Putamen (tissue), 1 donor: ENCODE data around the gene NUDT21.
"Not testable (repeated sequence)": the region's sequence is repeated elsewhere in the genome, so short reads cannot be mapped to it uniquely, and the experiment has no call there.

Source experiments
- DNase-seq: peaks from one replicate; pipeline ENCODE4 v3.0.0-alpha.2; 2016; ENCODE audit warnings: low spot score

The NUDT21 gene

GRCh38 chr16:56450986-56451752 is at the start of gene NUDT21, which contains the start of gene OGFOD1:
NUDT21 (minus strand) TSS chr16:56451332; CDS start chr16:56451202, 130 bp downstream.
OGFOD1 (plus strand) TSS chr16:56451554; CDS start chr16:56451613, 59 bp downstream.
- peak; percentile 99 for DNase-seq

- DNase-seq: no peak
Measured at GRCh38 chr16:56493815-56494214, 42.7 kb upstream of the NUDT21 start.

GRCh38 chr16:56493126-56493525 is 42.0 kb upstream of the NUDT21 start:
- no peak for DNase-seq

- no peak for DNase-seq
Measured at GRCh38 chr16:56491657-56492261, 40.6 kb upstream of the NUDT21 start.

- not testable (repeated sequence) for DNase-seq
Measured at GRCh38 chr16:56488868-56489267, 37.7 kb upstream of the NUDT21 start.

GRCh38 chr16:56488035-56488434 is 36.9 kb upstream of the NUDT21 start:
- DNase-seq: peak; percentile 62

GRCh38 chr16:56483394-56483793 is 32.3 kb upstream of the NUDT21 start:
- no peak for DNase-seq

- no peak for DNase-seq
Measured at GRCh38 chr16:56482683-56483236, 31.6 kb upstream of the NUDT21 start.

- DNase-seq: no peak
Measured at GRCh38 chr16:56481468-56482122, 30.5 kb upstream of the NUDT21 start.

GRCh38 chr16:56480776-56481467 is 29.8 kb upstream of the NUDT21 start:
- DNase-seq: peak; percentile 63

- DNase-seq: no peak
Measured at GRCh38 chr16:56479469-56479868, 28.3 kb upstream of the NUDT21 start.

GRCh38 chr16:56478281-56479049 is 27.3 kb upstream of the NUDT21 start:
- DNase-seq: no peak

GRCh38 chr16:56477096-56477878 is 26.2 kb upstream of the NUDT21 start:
- peak; percentile 63 for DNase-seq

- DNase-seq: no peak
Measured at GRCh38 chr16:56475201-56475600, 24.1 kb upstream of the NUDT21 start.

- no peak for DNase-seq
Measured at GRCh38 chr16:56470666-56471065, 19.5 kb upstream of the NUDT21 start.

GRCh38 chr16:56470232-56470631 is 19.1 kb upstream of the NUDT21 start:
- no peak for DNase-seq

GRCh38 chr16:56469748-56470147 is 18.6 kb upstream of the NUDT21 start:
- no peak for DNase-seq

- DNase-seq: no peak
Measured at GRCh38 chr16:56468800-56469199, 17.7 kb upstream of the NUDT21 start.

- DNase-seq: no peak
Measured at GRCh38 chr16:56466344-56466743, 15.2 kb upstream of the NUDT21 start.

GRCh38 chr16:56463153-56463552 is 12.0 kb upstream of the NUDT21 start:
- DNase-seq: no peak
